DMS53 (cell line): ENCODE measurements around the gene RAD9A.

Experiments
- DNase-seq: peaks from one replicate; lab custom pipeline; 2025; lab: John Stamatoyannopoulos, UW

RAD9A gene

GRCh38 chr11:67441098-67441563 lies 49.3 kb downstream of the RAD9A start:
- peak; percentile 34 for DNase-seq

GRCh38 chr11:67441731-67442351 lies 50.1 kb downstream of the RAD9A start:
- peak; percentile 65 for DNase-seq

GRCh38 chr11:67442504-67443404 lies 51.0 kb downstream of the RAD9A start:
- peak; percentile 60 for DNase-seq

- no peak for DNase-seq
These were observed 53.7 kb downstream of the RAD9A start for GRCh38 chr11:67445515-67445914.
